Measurements from ENCODE around the gene KLRC1. TPM values are rescaled to one million over a fixed set of nuclear protein-coding genes. Genes with fewer than 3 reads are reported as not detected.
"Not testable (repeated sequence)": the region's sequence is repeated elsewhere in the genome, so short reads cannot be mapped to it uniquely, and the experiment has no call there.

The KLRC1 gene
- total RNA-seq, 2 experiments from 2014 or later = not detected

GRCh38 chr12:10454531-10454930 lies 1.4 kb upstream of the KLRC1 start:
- peaks cover 26% of the 10 kb centered on the region for H3K9me3 Mint-ChIP-seq
- POLR2A ChIA-PET = no interaction called here

GRCh38 chr12:10448236-10448635 lies 4.9 kb downstream of the KLRC1 start:
- POLR2A ChIA-PET = no interaction called here
- H3K27ac Mint-ChIP-seq = no peak overlapping the region
- no peaks in the 10 kb centered on the region for H3K36me3 Mint-ChIP-seq
- intact Hi-C loops (cut with micrococcal nuclease) = no loop called here
- CTCF ChIA-PET = no interaction called here
- H3K4me3 Mint-ChIP-seq = no peak overlapping the region
- H3K9me3 Mint-ChIP-seq = no peaks in the 10 kb centered on the region
- no peak for DNase-seq
- no peaks in the 10 kb centered on the region for H3K4me1 Mint-ChIP-seq (ENCODE audit: low read depth)
- no peaks in the 10 kb centered on the region for H3K27me3 Mint-ChIP-seq

More at GRCh38 chr12:10454531-10454930, 1.4 kb upstream of the KLRC1 start:
- no peaks in the 10 kb centered on the region for H3K4me1 Mint-ChIP-seq (ENCODE audit: low read depth)
- intact Hi-C loops (cut with micrococcal nuclease) = no loop called here
- H3K27me3 Mint-ChIP-seq = no peaks in the 10 kb centered on the region
- CTCF ChIA-PET = no interaction called here
- H3K4me3 Mint-ChIP-seq = no peak overlapping the region
- H3K36me3 Mint-ChIP-seq = peaks cover 4% of the 10 kb centered on the region
- no peak for DNase-seq
- no peak overlapping the region for H3K27ac Mint-ChIP-seq

DNA sequence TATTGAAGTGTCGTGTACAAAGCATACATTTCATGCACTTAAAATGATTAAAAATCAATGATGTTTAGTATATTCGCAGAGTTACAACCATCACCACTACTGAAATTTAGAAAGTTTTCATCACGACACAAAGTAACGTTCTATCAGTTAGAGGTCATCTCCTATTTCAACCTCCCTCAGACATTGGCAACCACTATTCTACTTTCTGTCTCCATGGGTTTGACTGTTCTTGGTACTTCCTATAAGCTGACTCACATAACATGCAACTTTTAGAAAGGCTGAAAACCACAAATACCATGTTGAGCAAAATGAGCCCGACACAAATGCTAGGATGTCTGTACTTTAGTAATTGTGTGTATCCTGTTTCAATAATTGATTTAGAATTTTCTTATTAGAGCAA lies 7.1 kb downstream of the KLRC1 start:
- H3K36me3 Mint-ChIP-seq; H3K27me3 Mint-ChIP-seq; DNase-seq; H3K4me3 Mint-ChIP-seq; CTCF ChIA-PET; H3K27ac Mint-ChIP-seq; H3K4me1 Mint-ChIP-seq (ENCODE audit: low read depth); POLR2A ChIA-PET; H3K9me3 Mint-ChIP-seq; intact Hi-C loops (cut with micrococcal nuclease): not testable (repeated sequence)

DNA sequence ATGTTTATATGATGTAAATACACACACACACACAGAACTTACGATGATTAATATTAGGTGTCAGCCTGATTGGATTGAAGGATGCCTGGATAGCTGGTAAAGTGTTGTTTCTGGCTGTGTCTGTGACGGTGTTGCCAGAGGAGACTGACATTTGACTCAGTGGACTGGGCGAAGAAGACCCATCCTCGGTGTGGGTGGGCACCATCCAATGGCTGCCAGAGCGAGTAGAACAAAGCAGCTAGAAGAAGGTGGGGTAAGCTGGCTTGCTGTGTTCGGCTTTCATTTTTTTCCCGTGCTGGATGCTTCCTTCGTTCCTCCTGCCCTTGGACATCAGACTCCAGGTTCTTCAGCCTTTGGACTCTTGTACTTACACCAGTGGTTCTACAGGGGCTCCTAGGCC lies 12.0 kb downstream of the KLRC1 start:
- intact Hi-C loops (cut with micrococcal nuclease); H3K4me3 Mint-ChIP-seq; H3K27me3 Mint-ChIP-seq; POLR2A ChIA-PET; CTCF ChIA-PET; DNase-seq; H3K4me1 Mint-ChIP-seq (ENCODE audit: low read depth); H3K27ac Mint-ChIP-seq; H3K9me3 Mint-ChIP-seq; H3K36me3 Mint-ChIP-seq: not testable (repeated sequence)

- DNase-seq; H3K36me3 Mint-ChIP-seq; intact Hi-C loops (cut with micrococcal nuclease); H3K27me3 Mint-ChIP-seq; POLR2A ChIA-PET; H3K9me3 Mint-ChIP-seq; H3K4me3 Mint-ChIP-seq; H3K4me1 Mint-ChIP-seq (ENCODE audit: low read depth); CTCF ChIA-PET; H3K27ac Mint-ChIP-seq: not testable (repeated sequence)
Observed at GRCh38 chr12:10439608-10440274, 13.4 kb downstream of the KLRC1 start.

DNA sequence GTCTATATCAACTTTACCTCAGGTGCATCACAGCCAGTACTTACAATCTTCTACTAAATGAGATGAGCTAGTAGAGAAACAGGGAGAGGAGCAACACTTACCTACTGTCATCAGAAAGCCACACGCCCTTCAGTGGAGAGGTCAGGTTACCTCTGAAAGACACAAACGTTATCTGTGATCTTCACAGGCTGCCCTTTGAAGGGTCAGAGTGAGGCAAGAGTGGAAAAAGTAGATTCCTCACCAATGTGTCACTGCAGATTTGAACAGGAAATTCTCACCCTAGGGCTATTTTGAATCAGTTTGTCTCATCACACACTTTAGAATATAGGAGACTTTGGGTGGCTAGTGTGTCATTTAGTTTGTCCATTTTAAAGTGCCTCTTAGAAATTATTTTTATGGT lies 15.6 kb downstream of the KLRC1 start:
- H3K27ac Mint-ChIP-seq; H3K9me3 Mint-ChIP-seq; H3K4me3 Mint-ChIP-seq; H3K4me1 Mint-ChIP-seq (ENCODE audit: low read depth); intact Hi-C loops (cut with micrococcal nuclease); CTCF ChIA-PET; POLR2A ChIA-PET; DNase-seq; H3K27me3 Mint-ChIP-seq; H3K36me3 Mint-ChIP-seq: not testable (repeated sequence)

GRCh38 chr12:10435816-10436215 lies 17.4 kb downstream of the KLRC1 start, which contains the start of gene KLRC2:
Gene KLRC2 (minus strand): TSS chr12:10436010. CDS start chr12:10435986, 24 bp downstream.
- CTCF ChIA-PET; intact Hi-C loops (cut with micrococcal nuclease); POLR2A ChIA-PET; H3K4me3 Mint-ChIP-seq; DNase-seq; H3K27ac Mint-ChIP-seq; H3K9me3 Mint-ChIP-seq; H3K27me3 Mint-ChIP-seq; H3K36me3 Mint-ChIP-seq; H3K4me1 Mint-ChIP-seq (ENCODE audit: low read depth): not testable (repeated sequence)

DNA sequence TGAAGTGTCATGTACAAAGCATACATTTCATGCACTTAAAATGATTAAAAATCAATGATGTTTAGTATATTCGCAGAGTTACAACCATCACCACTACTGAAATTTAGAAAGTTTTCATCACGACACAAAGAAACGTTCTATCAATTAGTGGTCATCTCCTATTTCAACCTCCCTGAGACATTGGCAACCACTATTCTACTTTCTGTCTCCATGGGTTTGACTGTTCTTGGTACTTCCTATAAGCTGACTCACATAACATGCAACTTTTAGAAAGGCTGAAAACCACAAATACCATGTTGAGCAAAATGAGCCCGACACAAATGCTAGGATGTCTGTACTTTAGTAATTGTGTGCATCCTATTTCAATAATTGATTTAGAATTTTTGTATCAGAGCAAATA lies 22.6 kb downstream of the KLRC1 start:
- H3K4me1 Mint-ChIP-seq (ENCODE audit: low read depth); H3K4me3 Mint-ChIP-seq; H3K36me3 Mint-ChIP-seq; DNase-seq; CTCF ChIA-PET; POLR2A ChIA-PET; H3K27ac Mint-ChIP-seq; intact Hi-C loops (cut with micrococcal nuclease); H3K9me3 Mint-ChIP-seq; H3K27me3 Mint-ChIP-seq: not testable (repeated sequence)

DNA sequence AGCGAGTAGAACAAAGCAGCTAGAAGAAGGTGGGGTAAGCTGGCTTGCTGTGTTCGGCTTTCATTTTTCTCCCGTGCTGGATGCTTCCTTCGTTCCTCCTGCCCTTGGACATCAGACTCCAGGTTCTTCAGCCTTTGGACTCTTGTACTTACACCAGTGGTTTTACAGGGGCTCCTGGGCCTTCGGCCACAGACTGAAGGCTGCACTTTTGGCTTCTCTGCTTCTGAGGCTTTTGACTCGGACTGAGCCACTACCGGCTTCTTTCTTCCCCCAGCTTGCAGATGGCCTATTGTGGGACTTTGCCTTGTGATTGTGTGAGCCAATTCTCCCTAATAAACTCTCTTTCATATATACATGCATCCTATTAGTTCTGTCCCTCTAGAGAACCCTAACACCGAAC lies 27.2 kb downstream of the KLRC1 start:
- H3K4me1 Mint-ChIP-seq (ENCODE audit: low read depth); H3K27me3 Mint-ChIP-seq; H3K9me3 Mint-ChIP-seq; CTCF ChIA-PET; H3K4me3 Mint-ChIP-seq; H3K36me3 Mint-ChIP-seq; DNase-seq; POLR2A ChIA-PET; intact Hi-C loops (cut with micrococcal nuclease); H3K27ac Mint-ChIP-seq: not testable (repeated sequence)

DNA sequence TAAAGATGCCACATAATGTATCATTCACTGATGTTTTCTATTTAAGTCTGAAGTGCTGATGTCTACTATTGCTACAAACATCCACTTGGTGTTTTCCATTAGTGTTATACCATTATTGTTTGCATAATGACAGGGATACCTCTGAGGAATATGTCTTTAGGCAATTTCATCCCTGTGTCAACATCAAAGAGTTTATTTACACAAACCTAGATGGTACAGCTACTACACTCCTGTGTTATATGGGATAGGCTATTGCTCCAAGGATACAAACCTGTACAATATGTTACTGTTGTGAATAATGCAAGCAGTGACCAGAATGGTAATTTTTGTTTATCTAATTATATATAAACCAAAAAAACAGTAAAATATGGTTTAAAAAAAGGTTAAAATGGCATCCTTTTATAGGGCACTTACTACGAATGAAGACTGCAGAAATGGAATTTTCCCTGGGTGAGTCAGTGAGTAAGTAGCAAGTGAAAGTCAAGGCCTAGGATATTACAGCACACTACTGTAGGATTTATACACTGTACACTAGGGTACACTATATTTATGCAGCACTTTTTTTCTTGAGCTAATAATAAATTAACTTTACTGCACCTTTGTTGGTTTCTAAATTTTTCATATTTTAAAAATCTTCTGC lies 28.8 kb downstream of the KLRC1 start:
- H3K9me3 Mint-ChIP-seq; H3K4me3 Mint-ChIP-seq; CTCF ChIA-PET; POLR2A ChIA-PET; H3K27me3 Mint-ChIP-seq; H3K36me3 Mint-ChIP-seq; DNase-seq; H3K4me1 Mint-ChIP-seq (ENCODE audit: low read depth); H3K27ac Mint-ChIP-seq; intact Hi-C loops (cut with micrococcal nuclease): not testable (repeated sequence)

DNA sequence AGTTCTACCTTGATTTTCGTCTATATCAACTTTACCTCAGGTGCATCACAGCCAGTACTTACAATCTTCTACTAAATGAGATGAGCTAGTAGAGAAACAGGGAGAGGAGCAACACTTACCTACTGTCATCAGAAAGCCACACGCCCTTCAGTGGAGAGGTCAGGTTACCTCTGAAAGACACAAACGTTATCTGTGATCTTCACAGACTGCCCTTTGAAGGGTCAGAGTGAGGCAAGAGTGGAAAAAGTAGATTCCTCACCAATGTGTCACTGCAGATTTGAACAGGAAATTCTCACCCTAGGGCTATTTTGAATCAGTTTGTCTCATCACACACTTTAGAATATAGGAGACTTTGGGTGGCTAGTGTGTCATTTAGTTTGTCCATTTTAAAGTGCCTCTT lies 31.0 kb downstream of the KLRC1 start:
- CTCF ChIA-PET; POLR2A ChIA-PET; H3K27me3 Mint-ChIP-seq; H3K9me3 Mint-ChIP-seq; DNase-seq; H3K27ac Mint-ChIP-seq; intact Hi-C loops (cut with micrococcal nuclease); H3K4me1 Mint-ChIP-seq (ENCODE audit: low read depth); H3K36me3 Mint-ChIP-seq; H3K4me3 Mint-ChIP-seq: not testable (repeated sequence)

- H3K27ac Mint-ChIP-seq; H3K9me3 Mint-ChIP-seq; H3K36me3 Mint-ChIP-seq; CTCF ChIA-PET; H3K4me1 Mint-ChIP-seq (ENCODE audit: low read depth); DNase-seq; POLR2A ChIA-PET; H3K4me3 Mint-ChIP-seq; H3K27me3 Mint-ChIP-seq; intact Hi-C loops (cut with micrococcal nuclease): not testable (repeated sequence)
Observed at GRCh38 chr12:10420334-10420733, 32.8 kb downstream of the KLRC1 start, which contains the start of gene KLRC3. Gene KLRC3 (minus strand): TSS chr12:10420595. CDS start chr12:10420550, 45 bp downstream.

GRCh38 chr12:10409392-10409791 lies 43.8 kb downstream of the KLRC1 start, which contains the start of gene KLRC4:
Gene KLRC4 (minus strand): TSS chr12:10409757. CDS start chr12:10409575, 182 bp downstream.
- Mint-ChIP-seq H3K27me3 (peaks cover 3% of the 10 kb centered on the region), H3K4me1 (ENCODE audit: low read depth) (no peaks in the 10 kb centered on the region), H3K9me3 (no peaks in the 10 kb centered on the region), H3K27ac (no peak within 1 kb of the TSS), H3K36me3 (no peaks in the 10 kb centered on the region), H3K4me3 (no peak within 1 kb of the TSS)
- CTCF ChIA-PET = no interaction called here
- DNase-seq = no peak
- intact Hi-C loops (cut with micrococcal nuclease) = no loop called here
- POLR2A ChIA-PET = no interaction called here
